WTC11 (cell line): ENCODE results near the gene CFAP97.

ENCODE experiments used
- MXD4 ChIP-seq: fragments of 250-450 bp; sonication (Bioruptor Pico); IDR thresholded peaks from 2 replicates; pipeline ENCODE4 v1.8.0; 2021; ENCODE audit warnings: mild to moderate bottlenecking, moderate library complexity, borderline replicate concordance
- NR2C2 ChIP-seq: sonication (generic); formaldehyde crosslinking; IDR thresholded peaks from 2 replicates; pipeline ENCODE4 v1.8.0; 2022; ENCODE audit warnings: mild to moderate bottlenecking, missing genetic modification reagents
- TF ChIP-seq, protein P1 (sequence below): fragments of 200-600 bp; IDR thresholded peaks from 2 replicates; pipeline ENCODE4 v1.8.0; 2022; ENCODE audit warnings: antibody characterized with exemption

DNA sequence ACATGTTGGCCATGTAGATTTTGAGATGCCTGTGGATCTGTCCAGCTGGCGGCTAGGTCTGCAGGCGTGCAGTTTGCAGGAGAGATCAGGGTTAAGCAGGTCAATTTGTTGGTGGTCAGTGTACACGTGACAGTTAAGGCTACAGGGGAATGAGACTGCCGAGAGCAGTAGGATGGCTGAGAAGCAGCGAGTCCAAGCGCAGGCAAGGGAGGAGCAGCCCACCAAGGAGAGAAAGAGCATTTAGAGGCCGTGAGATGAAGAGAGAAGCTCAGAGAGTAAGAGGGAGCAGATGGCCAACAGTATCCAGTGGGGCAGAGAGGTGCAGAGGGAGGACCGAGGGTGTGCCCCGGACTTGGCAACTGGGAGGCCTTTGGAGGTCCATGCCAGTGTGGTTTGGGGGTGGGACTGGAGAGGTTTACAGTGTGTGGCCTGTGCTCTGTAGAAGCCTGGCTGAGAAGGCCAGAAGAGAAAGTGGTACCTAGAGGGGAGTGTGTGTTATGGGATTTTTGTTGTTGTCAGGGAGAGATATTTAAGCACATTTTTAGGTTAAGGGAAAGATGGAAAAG, 24.0 kb upstream of the CFAP97 start:
- no peak for TF ChIP-seq MXD4 (CRISPR knock-in tag)
- TF ChIP-seq, protein P1, sequence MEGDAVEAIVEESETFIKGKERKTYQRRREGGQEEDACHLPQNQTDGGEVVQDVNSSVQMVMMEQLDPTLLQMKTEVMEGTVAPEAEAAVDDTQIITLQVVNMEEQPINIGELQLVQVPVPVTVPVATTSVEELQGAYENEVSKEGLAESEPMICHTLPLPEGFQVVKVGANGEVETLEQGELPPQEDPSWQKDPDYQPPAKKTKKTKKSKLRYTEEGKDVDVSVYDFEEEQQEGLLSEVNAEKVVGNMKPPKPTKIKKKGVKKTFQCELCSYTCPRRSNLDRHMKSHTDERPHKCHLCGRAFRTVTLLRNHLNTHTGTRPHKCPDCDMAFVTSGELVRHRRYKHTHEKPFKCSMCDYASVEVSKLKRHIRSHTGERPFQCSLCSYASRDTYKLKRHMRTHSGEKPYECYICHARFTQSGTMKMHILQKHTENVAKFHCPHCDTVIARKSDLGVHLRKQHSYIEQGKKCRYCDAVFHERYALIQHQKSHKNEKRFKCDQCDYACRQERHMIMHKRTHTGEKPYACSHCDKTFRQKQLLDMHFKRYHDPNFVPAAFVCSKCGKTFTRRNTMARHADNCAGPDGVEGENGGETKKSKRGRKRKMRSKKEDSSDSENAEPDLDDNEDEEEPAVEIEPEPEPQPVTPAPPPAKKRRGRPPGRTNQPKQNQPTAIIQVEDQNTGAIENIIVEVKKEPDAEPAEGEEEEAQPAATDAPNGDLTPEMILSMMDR = no peak
- no peak for TF ChIP-seq NR2C2 (CRISPR knock-in tag)
